ENCODE results near the gene CGB1.
"Not testable (repeated sequence)": the region's sequence is repeated elsewhere in the genome, so short reads cannot be mapped to it uniquely, and the experiment has no call there.

Gene CGB1

GRCh38 chr19:49057636-49058234 is 21.0 kb upstream of the CGB1 start, which contains the start of gene CGB7:
Gene CGB7 (minus strand): TSS chr19:49057749. CDS start chr19:49055375, 2,374 bp downstream.
- peak; percentile 40 for DNase-seq

DNA sequence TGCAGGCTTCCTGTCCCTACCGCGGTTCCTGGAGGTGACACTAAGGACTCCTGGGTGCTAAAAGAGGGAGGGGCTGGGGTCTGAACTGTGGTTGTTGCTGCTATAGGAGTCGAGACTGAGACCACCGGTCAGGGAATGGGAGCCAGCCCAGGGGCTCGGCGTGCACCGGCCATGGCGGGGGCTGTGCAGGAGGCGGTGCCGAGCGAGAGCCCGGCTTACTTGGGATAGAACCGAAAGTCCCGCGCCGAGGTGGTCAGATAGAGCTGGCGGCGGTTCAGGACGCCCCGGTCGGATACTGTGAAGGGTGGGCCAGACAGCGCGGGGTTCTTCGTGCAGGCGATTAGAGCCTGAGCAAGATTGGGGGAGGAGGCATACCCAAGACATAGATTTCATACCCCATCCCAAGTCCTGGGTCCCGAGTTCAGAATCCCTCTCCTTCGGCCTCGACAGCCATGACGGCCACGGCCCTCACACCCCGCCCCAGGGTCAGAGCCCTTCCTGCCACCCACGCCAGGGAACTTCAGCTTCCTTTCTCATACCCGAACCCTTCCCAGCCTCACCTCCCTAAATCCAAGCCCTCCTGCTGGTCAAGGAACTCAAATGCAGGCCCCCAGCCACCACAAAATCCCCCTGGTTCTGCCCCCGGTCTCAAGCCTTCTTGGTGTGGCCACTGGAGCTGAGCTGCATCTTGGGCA is 20.4 kb upstream of the CGB1 start:
- DNase-seq = not testable (repeated sequence)

GRCh38 chr19:49056101-49056901 is 19.6 kb upstream of the CGB1 start:
- DNase-seq = peak; percentile 69

GRCh38 chr19:49050376-49051033 is 13.8 kb upstream of the CGB1 start:
- DNase-seq = not testable (repeated sequence)

- DNase-seq = not testable (repeated sequence)
These were observed 13.1 kb upstream of the CGB1 start for GRCh38 chr19:49049834-49050233.

- DNase-seq = not testable (repeated sequence)
These were observed 12.3 kb upstream of the CGB1 start, which contains the start of gene CGB8 for GRCh38 chr19:49049011-49049410. Gene CGB8 (minus strand): TSS chr19:49049111. CDS start chr19:49048739, 372 bp downstream.

DNA sequence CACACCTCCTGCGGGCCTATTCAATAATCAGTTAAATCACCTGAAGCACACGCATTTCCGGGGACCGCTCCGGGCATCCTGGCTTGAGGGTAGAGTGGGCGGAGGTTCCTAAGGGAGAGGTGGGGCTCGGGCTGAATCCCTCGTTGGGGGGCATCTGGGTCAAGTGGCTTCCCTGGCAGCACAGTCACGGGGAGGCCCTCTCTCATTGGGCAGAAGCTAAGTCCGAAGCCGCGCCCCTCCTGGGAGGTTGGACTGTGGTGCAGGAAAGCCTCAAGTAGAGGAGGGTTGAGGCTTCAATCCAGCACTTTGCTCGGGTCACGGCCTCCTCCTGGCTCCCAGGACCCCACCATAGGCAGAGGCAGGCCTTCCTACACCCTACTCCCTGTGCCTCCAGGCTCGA is 6.9 kb upstream of the CGB1 start, which contains the start of gene CGB5:
Gene CGB5, plus strand, starts transcription at position 301 of the 400 bp plus-strand sequence. CDS start 362 bp downstream, outside the sequence.
- DNase-seq = not testable (repeated sequence)

- DNase-seq = not testable (repeated sequence)
These were observed 6.0 kb upstream of the CGB1 start for GRCh38 chr19:49042666-49043065.

DNA sequence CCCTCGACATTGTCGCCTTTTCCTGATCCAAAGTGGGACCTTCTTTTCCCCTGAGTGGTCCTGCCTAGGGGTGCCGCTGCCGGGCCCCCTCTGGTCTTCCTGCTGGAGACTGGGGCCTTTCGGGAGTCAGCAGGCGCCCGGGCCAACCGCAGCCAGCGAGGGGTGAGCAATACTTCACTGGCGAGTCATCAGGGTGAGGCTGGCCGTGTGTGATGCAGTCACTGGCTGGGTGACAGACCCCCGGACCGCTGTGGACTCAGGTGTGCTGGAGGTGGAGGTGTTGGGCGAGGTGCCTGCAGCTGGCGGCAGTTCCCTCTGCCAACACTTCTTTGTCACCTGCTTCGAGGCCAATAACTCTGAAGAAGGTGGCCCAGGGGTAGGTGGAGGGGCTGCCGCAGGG is 5.5 kb upstream of the CGB1 start:
- no peak for DNase-seq

DNA sequence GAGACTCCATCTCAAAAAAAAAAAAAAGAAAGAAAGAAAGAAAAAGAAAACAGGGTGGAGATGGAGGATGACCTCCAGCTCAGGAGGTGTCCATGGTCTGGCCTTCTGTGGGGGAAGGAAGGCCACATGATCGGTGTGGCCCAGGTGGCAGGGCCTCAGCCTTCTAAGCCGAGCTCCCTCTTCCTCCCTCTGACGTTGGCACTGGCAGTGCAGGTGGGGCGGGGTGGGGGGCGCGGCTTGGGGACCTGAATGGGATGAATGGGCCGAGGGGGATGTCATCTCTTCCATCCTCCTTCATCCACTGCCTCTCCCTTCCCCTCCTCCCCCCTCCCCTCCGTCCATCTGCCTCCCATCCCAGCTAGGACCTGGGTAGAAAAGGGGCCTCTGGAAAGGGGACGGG is 3.0 kb upstream of the CGB1 start:
- DNase-seq = not testable (repeated sequence)

DNA sequence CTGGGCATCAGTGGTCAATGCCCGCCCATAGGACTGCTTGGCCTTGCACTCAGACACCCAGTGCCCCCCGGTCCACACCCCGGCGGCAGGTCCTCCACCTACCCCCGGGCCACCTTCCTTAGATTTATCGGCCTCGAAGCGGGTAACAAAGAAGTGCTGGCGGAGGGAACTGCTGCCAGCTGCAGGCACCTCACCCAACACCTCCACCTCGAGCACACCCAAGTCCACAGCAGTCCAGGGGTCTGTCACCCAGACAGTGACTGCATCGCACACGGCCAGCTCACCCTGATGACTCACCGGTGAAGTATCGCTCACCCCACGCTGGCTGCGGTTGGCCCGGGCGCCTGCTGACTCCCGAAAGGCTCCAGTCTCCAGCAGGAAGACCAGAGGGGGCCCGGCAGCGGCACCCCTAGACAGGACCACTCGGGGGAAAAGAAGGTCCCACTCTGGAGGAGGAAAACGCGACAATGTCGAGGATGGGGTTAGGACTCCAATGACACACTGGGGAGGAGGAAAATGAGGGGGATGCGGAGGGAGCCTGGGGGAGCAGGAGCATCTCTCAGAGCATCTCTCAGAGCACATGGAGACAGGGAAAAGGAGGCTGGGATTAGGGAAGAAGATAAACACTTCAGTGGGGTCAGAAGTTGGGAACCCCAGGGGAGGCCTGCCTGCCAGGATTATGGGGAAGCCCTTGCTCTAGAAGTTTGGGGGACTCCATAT is 2.0 kb upstream of the CGB1 start:
- not testable (repeated sequence) for DNase-seq

DNA sequence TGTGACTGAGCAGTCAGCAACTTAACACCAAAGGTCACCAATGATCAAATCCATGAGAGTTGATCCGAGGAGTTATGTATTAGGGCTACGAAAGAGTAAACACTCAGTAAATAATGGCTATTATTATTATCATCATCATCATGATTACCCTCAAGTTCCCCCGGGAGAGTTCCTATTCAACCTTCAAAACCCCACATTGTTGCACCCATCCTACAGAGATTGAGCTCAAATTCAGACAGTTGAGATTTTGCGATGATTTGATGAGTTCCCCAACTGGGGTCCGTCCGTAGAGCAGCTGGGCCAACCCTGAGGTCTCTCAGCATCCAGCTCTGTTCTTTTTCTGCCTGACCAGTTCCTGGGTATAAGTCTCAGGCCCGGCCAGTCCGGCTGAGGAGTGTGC is 1.4 kb upstream of the CGB1 start:
- DNase-seq = not testable (repeated sequence)

- peak; percentile 76 for DNase-seq
These were observed 4.9 kb downstream of the CGB1 start, which contains the start of gene CGB2 for GRCh38 chr19:49031642-49032301. Gene CGB2 (plus strand): TSS chr19:49031890. CDS start chr19:49032096, 206 bp downstream.

DNA sequence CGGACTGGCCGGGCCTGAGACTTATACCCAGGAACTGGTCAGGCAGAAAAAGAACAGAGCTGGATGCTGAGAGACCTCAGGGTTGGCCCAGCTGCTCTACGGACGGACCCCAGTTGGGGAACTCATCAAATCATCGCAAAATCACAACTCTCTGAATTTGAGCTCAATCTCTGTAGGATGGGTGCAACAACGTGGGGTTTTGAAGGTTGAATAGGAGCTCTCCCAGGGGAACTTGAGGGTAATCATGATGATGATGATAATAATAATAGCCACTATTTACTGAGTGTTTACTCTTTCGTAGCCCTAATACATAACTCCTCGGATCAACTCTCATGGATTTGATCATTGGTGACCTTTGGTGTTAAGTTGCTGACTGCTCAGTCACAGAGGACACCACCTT is 6.4 kb downstream of the CGB1 start:
- not testable (repeated sequence) for DNase-seq

GRCh38 chr19:49029749-49030148 is 6.9 kb downstream of the CGB1 start:
- not testable (repeated sequence) for DNase-seq

DNA sequence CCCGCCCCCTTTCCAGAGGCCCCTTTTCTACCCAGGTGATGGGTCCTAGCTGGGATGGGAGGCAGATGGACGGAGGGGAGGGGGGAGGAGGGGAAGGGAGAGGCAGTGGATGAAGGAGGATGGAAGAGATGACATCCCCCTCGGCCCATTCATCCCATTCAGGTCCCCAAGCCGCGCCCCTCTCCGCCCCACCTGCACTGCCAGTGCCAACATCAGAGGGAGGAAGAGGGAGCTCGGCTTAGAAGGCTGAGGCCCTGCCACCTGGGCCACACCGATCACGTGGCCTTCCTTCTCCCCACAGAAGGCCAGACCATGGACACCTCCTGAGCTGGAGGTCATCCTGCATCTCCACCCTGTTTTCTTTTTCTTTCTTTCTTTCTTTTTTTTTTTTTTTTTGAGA is 8.0 kb downstream of the CGB1 start:
- DNase-seq = not testable (repeated sequence)

DNA sequence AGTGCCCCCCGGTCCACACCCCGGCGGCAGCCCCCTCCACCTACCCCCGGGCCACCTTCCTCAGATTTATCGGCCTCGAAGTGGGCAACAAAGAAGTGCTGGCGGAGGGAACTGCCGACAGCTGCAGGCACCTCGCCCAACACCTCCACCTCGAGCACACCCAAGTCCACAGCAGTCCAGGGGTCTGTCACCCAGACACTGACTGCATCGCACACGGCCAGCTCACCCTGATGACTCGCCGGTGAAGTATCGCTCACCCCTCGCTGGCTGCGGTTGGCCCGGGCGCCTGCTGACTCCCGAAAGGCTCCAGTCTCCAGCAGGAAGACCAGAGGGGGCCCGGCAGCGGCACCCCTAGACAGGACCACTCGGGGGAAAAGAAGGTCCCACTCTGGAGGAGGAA is 11.1 kb downstream of the CGB1 start:
- not testable (repeated sequence) for DNase-seq

DNA sequence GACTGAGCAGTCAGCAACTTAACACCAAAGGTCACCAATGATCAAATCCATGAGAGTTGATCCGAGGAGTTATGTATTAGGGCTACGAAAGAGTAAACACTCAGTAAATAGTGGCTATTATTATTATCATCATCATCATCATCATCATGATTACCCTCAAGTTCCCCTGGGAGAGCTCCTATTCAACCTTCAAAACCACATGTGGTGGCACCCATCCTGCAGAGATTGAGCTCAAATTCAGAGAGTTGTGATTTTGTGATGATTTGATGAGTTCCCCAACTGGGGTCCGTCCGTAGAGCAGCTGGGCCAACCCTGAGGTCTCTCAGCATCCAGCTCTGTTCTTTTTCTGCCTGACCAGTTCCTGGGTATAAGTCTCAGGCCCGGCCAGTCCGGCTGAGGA is 11.6 kb downstream of the CGB1 start:
- DNase-seq = not testable (repeated sequence)

DNA sequence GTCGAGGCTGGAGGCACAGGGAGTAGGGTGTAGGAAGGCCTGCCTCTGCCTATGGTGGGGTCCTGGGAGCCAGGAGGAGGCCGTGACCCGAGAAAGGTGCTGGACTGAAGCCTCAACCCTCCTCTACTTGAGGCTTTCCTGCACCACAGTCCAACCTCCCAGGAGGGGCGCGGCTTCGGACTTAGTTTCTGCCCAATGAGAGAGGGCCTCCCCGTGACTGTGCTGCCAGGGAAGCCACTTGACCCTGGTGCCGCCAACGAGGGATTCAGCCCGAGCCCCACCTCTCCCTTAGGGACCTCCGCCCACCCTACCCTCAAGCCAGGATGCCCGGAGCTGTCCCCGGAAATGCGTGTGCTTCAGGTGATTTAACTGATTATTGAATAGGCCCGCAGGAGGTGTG is 12.5 kb downstream of the CGB1 start, which contains the start of gene CGB3:
Gene CGB3, minus strand, starts transcription at position 101 of the 400 bp plus-strand sequence. CDS start 362 bp downstream, outside the sequence.
- not testable (repeated sequence) for DNase-seq

GRCh38 chr19:49022116-49022515 is 14.6 kb downstream of the CGB1 start:
- no peak for DNase-seq

All from activated CD4-positive, CD25-positive, alpha-beta regulatory T cell treated with anti-CD3 and anti-CD28 coated beads, Interleukin-2, amount 50 U/mL, for 72 hours (primary cell).